ENCODE data around the gene DIO3.

The DIO3 gene

DNA sequence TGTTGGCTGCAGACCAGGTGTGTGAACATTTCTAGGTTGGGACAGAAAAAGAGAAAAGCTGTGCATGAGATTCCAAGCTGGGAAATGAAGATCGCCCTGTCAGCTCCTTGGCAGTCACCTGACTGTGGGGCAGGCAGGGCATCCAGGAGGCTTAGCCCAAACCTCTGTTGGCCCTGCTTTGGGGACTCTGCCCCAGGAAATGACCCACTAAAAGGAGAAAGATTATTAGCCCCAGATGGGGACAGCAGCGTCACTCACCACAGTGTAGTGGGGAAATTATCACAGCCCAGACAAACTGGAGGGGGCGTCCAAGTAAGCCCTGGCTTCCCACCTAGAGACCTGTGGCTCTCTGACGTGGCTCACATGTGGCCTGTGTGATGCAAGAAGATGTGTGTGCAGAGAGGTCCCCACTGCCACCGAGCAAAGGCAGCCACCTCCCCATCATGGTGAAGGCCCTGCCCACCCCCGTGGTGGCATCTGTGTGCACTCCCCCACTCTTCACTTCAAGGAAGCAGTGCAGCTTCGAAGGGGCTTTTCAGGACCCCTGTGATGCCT, 39.1 kb downstream of the DIO3 start:
- TF ChIP-seq GATA3 (IDR thresholded peaks at IDR 0.05; ENCODE audit: low read depth, low read length) (no peak), GATA2 (IDR thresholded peaks at IDR 0.05; ENCODE audit: low read depth, low read length) (no peak)

DNA sequence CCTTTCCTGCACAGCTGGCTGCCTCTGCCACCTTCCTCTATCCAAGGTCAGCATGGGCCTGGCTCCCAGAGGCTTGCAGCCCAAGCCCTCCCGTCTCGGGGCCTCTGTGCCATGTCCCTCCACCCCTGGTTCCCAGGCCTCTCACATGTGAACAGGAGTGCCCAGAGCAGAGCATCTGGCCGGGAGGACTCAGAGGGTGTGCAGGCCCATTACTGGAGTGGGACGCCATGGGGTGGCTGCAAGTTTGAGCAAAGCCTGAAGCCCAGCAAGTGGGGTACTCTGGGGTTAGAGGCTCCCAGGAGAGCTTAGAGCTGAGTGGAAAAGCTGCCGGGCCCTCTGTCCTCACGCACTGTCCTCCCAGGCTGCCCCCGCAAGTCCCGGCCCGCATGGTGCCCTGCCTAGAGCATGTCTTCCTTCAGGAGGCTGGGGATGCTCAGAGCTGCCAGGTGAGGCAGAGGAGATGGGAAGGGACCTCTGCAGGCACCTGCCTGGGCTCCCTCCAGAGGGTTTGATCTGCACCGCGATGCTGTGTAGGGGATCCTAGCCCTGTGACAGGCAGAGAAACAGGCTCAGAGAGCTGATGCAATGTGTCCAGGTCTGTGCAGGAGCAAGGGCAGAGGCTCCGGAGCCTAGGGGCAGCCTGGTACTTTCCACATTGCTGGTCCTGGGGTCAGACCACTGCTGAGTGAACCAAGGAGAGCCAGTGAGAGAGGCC, 39.8 kb downstream of the DIO3 start:
- no peak for TF ChIP-seq GATA2 (IDR thresholded peaks at IDR 0.05; ENCODE audit: low read depth, low read length)
- no peak for TF ChIP-seq GATA3 (IDR thresholded peaks at IDR 0.05; ENCODE audit: low read depth, low read length)

DNA sequence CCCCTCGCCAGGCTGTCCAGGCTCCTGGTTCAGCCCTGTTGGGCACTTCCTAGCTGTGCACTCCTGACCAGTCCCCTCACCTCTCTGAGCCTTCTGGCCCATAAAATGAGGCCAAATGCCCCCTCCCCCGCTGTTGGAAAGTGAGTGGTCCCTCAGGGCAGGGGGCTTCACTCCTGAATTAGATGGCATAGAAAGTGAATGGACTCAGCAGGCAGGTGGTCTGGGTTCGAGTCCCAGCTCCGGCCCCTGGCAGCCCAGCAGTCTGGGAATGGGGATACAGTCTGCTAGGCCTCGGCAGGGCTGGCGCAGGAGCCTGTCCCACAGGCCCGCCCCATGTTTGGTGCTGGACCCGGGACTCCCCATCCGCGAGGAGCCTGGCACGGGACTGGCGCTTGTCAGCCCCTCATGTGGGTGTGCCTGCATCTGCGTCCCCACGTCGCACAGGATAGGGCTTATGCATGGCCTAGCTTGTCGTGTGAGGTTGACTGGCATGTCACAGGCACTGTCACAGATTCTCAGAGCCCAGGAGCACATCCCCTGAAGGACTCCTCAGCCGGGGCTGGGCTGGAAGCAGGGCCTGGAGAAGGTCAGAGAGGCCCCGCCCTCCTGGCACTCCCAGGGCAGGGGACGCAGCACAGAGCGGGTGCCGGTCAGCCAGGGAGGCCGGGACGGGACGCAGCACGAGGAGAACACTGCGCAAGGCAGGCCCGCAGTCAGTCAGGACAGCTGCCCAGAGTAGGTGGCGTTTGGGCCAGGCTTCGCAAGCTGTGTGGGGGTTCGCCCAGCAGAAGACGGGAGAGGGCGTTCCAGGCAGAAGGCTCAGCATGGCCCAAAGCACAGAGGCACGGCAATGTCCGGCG, 40.5 kb downstream of the DIO3 start:
- TF ChIP-seq GATA3 (IDR thresholded peaks at IDR 0.05; ENCODE audit: low read depth, low read length) (no peak), GATA2 (IDR thresholded peaks at IDR 0.05; ENCODE audit: low read depth, low read length) (no peak)

DNA sequence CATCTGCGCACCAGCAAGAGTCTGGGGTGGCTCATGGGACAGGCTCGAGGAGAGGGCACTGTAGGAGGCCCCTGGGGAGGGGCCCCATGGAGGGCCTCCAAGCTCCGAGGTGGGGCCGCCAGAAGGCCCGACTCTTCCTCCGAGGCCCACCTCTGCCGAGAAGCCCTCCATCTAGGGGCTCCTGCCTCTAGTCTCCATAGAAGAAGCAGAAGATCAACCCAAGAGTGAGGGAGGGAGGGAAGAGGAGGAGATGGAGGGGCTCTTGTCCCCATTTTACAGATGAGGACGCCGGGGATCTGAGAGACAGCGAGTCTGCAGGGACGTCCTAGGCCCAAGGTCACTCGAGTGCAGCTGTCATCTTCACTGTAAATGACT, 41.2 kb downstream of the DIO3 start:
- no peak for TF ChIP-seq GATA2 (IDR thresholded peaks at IDR 0.05; ENCODE audit: low read depth, low read length)
- no peak for TF ChIP-seq GATA3 (IDR thresholded peaks at IDR 0.05; ENCODE audit: low read depth, low read length)

DNA sequence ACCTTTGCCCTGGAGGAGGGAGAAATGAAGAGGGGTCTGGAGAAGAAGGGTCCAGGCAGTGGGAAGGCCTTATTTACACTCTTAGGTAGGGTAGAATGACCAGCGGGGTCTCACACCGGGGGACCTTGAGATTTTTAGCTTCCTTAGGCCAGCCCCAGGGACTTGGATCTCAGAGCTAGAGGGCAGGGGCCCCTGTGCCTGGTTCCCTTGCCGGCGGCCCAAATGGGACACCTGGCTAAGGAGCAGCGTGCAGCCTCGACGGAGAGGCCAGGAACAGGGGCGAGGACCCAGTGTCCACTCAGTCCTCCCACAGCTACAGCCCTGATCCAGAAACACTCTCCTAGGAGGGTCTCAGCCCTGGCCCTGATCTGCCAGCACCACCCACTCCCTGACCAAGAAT, 41.8 kb downstream of the DIO3 start:
- no peak for TF ChIP-seq GATA3 (IDR thresholded peaks at IDR 0.05; ENCODE audit: low read depth, low read length)
- TF ChIP-seq GATA2 (IDR thresholded peaks at IDR 0.05; ENCODE audit: low read depth, low read length) = no peak

DNA sequence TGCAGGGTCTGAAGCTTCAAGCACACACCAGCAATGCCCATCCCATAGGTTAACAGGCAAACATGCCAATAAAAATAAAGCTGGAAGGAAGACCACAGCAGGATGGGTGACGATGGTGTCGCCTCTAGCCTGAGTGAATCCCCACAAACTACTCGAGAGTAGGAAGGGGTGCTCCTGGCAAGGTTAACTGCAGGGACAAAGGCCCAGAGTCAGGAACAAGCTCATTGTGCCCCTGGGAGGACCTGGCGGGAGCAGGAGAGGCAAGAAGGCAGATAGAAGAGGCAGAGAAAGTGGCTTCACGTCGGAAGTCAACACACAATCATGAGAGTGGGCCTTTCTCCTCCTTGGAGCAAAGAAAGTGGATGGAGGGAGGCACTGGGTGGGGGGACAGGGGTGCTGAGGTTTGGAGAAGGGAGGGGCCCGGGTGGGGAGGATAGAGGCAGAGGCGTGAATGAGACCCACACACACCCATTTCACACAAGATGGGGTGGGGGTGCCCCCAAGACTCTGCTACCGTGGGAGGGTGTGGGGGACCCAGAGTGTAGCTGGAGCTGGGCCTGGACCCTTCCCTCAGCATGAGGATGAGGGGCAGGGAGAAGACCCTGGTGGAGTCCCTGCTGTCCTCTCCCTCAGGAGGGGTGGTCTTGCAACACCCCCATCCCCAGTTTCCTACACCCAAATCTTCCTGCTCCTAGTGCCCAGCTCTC, 43.1 kb downstream of the DIO3 start:
- TF ChIP-seq GATA3 (IDR thresholded peaks at IDR 0.05; ENCODE audit: low read depth, low read length) (no peak), GATA2 (IDR thresholded peaks at IDR 0.05; ENCODE audit: low read depth, low read length) (no peak)

DNA sequence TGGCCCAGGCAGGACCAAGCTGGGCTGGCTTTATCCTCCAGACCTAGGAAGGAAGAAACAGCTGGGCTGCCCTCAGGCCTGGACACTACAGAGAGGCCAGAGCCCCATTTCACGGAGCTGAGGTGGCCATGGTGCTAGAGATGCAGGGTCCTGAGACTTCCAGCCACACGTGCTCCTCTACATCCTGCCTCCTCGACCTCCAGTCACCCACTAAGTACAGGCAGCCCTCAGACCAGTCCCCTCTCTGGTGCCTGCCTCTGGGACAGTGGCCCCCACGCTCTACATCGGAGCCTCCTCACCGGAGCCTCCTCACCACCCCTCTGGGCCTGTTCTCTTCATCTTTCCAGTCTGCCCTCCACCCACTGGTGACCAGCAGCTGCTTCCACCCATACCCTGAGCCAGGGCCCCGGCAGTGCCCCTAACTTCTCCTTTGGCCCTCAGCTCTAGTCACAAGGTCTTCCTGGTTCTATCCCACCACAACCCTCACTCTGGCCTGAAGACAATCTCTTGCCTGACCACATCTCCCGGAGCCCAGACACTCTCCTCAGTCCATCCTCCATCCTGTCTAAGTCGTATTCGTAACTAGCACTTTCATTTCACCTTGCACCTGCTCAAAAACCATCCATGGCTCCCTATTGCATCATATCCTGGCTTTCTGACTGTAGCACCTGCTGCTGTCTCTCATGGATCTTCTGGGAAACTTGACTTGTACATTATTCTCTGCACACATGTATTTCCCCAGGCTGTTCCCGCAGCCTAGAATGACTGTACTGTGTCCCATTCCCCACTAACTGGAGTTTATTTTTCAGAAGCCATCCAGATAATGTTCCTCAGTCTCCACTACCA, 43.9 kb downstream of the DIO3 start:
- TF ChIP-seq GATA3 (IDR thresholded peaks at IDR 0.05; ENCODE audit: low read depth, low read length) (no peak), GATA2 (IDR thresholded peaks at IDR 0.05; ENCODE audit: low read depth, low read length) (no peak)

DNA sequence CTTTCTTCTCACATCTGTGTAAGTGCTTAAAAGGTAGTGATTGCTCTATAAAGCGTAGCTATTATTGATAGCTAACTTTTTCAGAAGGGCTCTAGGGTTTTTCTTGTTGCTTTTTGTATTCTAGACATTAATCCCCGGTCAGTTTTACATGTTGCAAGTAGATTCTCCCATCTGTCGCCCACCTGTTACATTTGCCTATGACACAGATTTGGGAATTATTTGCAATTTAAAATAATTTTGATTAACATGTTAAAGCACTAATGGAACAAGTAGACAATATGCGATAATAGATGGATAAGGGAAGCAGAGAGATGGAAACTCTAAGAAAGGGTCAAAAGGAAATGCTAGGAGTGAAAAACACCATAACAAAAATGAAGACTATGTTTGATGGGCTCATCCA, 44.5 kb downstream of the DIO3 start:
- TF ChIP-seq GATA2 (IDR thresholded peaks at IDR 0.05; ENCODE audit: low read depth, low read length) (no peak), GATA3 (IDR thresholded peaks at IDR 0.05; ENCODE audit: low read depth, low read length) (no peak)

Measured in SH-SY5Y (cell line).